ENCODE data around the gene CHRNA3. TPM values are rescaled to one million over a fixed set of nuclear protein-coding genes. Genes with fewer than 3 reads are reported as not detected.

Gene CHRNA3
- total RNA-seq, 1 experiment from 2014 or later = not detected

- Histone ChIP-seq H3K9ac (ENCODE audit: low read length) (no peak overlapping the region), H3K9me3 (ENCODE audit: control insufficient read depth in 1 of 2, insufficient read depth in 1 of 2, low read depth in 1 of 2, low read length in 2 of 2) (peaks cover 4 to 6% of the 10 kb centered on the region in 2 experiments; a peak in 1 of 4 replicates), H3K27ac (ENCODE audit: low read depth, low read length) (no peak overlapping the region), H4K20me1 (ENCODE audit: insufficient read depth) (no peaks in the 10 kb centered on the region), H3K4me1 (ENCODE audit: control insufficient read depth in 1 of 2, insufficient read depth in 2 of 2, low read length in 2 of 2) (no peaks in the 10 kb centered on the region), H3K36me3 (ENCODE audit: control insufficient read depth in 1 of 2, insufficient read depth in 2 of 2, low read length in 2 of 2) (no peaks in the 10 kb centered on the region), H3K4me3 (replicated peaks in 1 of 2; ENCODE audit: low read depth in 1 of 2, low read length in 2 of 2) (no peak overlapping the region), H3K79me2 (ENCODE audit: insufficient read depth, low read length) (no peaks in the 10 kb centered on the region), H3K27me3 (ENCODE audit: insufficient read depth, low read length) (no peaks in the 10 kb centered on the region), H2AFZ (ENCODE audit: low read depth, low read length, poor library complexity, severe bottlenecking) (no peak overlapping the region), H3K4me2 (ENCODE audit: low read length) (no peak overlapping the region), H3K9me2 (ENCODE audit: insufficient read depth) (no peaks in the 10 kb centered on the region)
- no peak for TF ChIP-seq FOSL1 (IDR thresholded peaks at IDR 0.05; ENCODE audit: low read depth)
- TF ChIP-seq EZH2 (IDR thresholded peaks at IDR 0.05) = no peak
- TF ChIP-seq ZBTB33 (IDR thresholded peaks at IDR 0.05; ENCODE audit: extremely low read depth, insufficient replicate concordance, low read length) = no peak
- TF ChIP-seq, protein P1, sequence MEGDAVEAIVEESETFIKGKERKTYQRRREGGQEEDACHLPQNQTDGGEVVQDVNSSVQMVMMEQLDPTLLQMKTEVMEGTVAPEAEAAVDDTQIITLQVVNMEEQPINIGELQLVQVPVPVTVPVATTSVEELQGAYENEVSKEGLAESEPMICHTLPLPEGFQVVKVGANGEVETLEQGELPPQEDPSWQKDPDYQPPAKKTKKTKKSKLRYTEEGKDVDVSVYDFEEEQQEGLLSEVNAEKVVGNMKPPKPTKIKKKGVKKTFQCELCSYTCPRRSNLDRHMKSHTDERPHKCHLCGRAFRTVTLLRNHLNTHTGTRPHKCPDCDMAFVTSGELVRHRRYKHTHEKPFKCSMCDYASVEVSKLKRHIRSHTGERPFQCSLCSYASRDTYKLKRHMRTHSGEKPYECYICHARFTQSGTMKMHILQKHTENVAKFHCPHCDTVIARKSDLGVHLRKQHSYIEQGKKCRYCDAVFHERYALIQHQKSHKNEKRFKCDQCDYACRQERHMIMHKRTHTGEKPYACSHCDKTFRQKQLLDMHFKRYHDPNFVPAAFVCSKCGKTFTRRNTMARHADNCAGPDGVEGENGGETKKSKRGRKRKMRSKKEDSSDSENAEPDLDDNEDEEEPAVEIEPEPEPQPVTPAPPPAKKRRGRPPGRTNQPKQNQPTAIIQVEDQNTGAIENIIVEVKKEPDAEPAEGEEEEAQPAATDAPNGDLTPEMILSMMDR (IDR thresholded peaks at IDR 0.05 in 2 of 3, conservative IDR thresholded peaks at IDR 0.05 in 1 of 3; ENCODE audit: borderline replicate concordance in 1 of 3, insufficient read depth in 1 of 3, low read depth in 2 of 3, low read length in 2 of 3) = no peak
- no peak for TF ChIP-seq YY1 (IDR thresholded peaks at IDR 0.05; ENCODE audit: extremely low read depth, insufficient replicate concordance, low read depth, low read length)
- no peak for TF ChIP-seq ZNF274 (IDR thresholded peaks at IDR 0.05; ENCODE audit: low read depth, low read length)
- TF ChIP-seq JUND (IDR thresholded peaks at IDR 0.05) = no peak
- no peak for TF ChIP-seq POLR2A (IDR thresholded peaks at IDR 0.05; ENCODE audit: borderline replicate concordance, extremely low read depth, insufficient read depth, insufficient read length)
- TF ChIP-seq, protein P2, sequence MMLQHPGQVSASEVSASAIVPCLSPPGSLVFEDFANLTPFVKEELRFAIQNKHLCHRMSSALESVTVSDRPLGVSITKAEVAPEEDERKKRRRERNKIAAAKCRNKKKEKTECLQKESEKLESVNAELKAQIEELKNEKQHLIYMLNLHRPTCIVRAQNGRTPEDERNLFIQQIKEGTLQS (IDR thresholded peaks at IDR 0.05) = no peak
- RAD21 ChIA-PET (ENCODE audit: low non-redundant PET in 1 of 2, low total read pairs in 2 of 2, uncharacterized antibody in 2 of 2, unreplicated experiment in 2 of 2) = no interaction called here
- POLR2A ChIA-PET = no interaction called here
- CTCF ChIA-PET = no interaction called here
- intact Hi-C loops (cut with micrococcal nuclease) = no loop called here
- no peak for ATAC-seq
- no peak for DNase-seq (ENCODE audit: low read depth, low spot score)
- no TSS peak for BruUV-seq (replicated peaks)
Measured at GRCh38 chr15:78628227-78628626, 7.4 kb upstream of the CHRNA3 start.

All from HCT116 (cell line).